Inflammatory macrophage (primary cell): Measurements from ENCODE around the gene TTLL3.
"Not testable (repeated sequence)": the region's sequence is repeated elsewhere in the genome, so short reads cannot be mapped to it uniquely, and the experiment has no call there.

Experiments
- DNase-seq, 2 donors: peaks; one replicate each; pipeline ENCODE4 v3.0.0-alpha.2; 2020 to 2022
- total RNA-seq, 18 experiments: gene quantifications; one replicate each; lab custom pipeline; 2026; ENCODE audit warnings: mixed read lengths in 6 of 18, inconsistent platforms in 2 of 18; lab: John Stamatoyannopoulos, UW

TTLL3 gene, protein sequence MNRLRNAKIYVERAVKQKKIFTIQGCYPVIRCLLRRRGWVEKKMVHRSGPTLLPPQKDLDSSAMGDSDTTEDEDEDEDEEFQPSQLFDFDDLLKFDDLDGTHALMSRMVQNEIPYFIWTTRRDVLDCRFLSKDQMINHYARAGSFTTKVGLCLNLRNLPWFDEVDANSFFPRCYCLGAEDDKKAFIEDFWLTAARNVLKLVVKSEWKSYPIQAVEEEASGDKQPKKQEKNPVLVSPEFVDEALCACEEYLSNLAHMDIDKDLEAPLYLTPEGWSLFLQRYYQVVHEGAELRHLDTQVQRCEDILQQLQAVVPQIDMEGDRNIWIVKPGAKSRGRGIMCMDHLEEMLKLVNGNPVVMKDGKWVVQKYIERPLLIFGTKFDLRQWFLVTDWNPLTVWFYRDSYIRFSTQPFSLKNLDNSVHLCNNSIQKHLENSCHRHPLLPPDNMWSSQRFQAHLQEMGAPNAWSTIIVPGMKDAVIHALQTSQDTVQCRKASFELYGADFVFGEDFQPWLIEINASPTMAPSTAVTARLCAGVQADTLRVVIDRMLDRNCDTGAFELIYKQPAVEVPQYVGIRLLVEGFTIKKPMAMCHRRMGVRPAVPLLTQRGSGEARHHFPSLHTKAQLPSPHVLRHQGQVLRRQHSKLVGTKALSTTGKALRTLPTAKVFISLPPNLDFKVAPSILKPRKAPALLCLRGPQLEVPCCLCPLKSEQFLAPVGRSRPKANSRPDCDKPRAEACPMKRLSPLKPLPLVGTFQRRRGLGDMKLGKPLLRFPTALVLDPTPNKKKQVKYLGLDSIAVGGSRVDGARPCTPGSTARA
- 4.6 to 28.2 (median 9.6) reads per million in 18 experiments for total RNA-seq

DNA sequence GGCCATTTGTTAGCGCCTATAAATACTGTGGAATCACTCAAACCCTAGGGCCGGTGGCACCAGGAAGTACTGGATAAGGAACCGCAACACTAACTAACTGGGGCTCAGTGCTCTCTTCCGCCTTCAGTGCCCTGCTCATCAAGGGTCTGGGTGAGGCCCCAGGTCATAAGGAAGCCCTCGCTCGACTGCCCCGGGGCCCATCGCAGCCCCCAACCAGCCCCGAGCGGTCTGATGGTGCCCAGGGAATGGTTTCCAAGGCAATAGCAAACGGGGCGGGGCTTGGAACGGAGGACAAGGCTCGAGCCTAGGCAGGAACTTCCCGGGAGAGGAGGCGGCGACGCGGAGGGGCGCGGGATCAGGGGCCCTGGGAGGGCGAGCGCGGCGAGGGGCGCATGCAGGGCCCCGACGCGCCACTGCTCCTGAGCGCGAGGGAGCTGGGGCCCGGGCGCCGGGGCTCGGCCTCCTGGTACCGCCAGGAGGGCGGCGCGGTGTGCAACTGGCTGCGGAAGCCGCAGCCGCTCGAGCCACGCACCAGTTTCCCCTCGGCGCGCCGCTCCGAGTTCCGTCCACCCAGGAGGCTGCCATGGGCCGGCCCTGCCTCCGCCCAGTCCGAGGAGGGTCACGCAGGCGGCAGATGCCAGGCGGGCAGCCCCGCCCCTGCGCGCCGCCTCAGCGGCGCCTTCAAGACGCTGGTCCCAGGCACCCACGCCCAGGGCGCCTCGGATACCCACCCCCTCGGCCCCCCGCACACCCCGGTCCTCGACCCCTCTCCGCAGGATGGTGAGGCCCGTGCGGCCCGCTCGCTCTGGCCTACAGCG is at the start of gene TTLL3:
TSS of gene TTLL3 (plus strand) at position 648 of the 818 bp plus-strand sequence. CDS start 400 bp downstream, outside the sequence.
- peak; percentile 63 to 73 for DNase-seq

DNA sequence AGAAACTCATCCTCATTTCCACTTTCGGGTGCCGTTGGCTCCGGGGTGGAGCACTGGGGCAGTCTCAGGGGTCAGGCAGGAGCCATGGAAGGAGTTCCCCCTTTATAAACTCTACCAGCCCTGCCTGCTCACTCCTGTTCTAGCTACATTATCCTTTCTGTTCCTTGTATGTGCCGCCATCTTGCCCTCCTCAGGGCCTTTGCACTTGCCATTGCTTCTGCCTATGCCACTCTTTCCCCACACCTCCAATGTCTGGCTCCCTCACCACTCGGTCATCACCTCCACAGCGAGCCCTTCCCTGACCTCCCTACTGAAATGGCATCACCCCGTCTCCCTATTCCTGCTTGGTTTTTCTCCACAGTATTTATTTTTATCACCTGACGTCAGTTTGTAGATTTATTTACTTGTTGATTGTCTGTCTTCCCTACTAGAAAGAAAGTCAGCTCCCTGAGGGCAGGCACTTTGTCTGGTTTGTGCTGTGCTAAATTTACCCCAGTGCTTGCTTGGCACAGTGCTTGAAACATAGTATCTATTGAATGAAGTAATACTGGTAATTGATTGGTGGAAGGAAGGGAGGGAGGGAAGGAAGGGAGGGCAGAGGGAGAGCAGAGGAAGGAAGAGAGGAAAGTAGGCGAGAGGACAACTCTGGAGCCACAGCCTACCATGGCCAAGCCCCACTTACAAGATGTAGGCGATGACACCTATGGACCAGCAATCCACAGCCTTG is 49.1 kb upstream of the TTLL3 start:
- DNase-seq, result no peak

DNA sequence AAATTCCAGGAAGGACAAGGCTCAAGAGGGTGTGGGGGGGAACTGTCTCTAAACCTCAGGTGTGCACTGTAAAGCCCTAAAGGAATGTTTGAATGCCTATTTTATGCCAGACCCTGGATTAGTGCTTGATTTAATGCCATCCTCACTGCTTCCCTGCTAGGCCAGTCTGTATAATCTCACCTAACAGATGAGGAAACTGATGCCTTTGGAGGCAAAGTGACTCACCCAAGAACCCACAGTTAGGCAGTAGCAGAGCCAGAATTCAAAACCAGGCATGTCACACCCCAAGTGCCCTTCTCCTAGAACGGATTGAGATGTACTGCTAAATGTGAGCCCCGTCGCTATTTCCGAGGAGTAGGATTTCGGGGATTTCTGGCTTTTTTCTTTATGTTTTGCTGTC is 48.1 kb upstream of the TTLL3 start:
- DNase-seq, result no peak

DNA sequence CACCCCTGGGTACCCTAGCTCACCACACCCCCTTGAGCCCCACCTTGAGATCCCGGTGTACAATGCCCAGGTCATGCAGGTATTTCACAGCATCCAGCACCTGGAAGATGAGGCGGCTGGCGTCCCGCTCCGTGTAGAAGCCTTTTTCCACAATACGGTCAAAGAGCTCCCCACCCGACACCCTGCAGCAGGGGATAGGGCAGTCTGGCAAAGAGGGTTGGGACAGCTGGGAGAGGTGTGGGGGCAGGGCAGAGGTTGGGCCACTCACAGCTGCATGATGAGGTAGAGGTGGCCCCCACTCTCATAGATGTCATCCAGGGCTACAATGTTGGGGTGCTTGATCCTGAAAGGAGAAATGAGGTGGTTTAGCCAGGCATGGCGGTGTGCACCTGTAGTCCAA is 47.2 kb upstream of the TTLL3 start:
- DNase-seq, result no peak

DNA sequence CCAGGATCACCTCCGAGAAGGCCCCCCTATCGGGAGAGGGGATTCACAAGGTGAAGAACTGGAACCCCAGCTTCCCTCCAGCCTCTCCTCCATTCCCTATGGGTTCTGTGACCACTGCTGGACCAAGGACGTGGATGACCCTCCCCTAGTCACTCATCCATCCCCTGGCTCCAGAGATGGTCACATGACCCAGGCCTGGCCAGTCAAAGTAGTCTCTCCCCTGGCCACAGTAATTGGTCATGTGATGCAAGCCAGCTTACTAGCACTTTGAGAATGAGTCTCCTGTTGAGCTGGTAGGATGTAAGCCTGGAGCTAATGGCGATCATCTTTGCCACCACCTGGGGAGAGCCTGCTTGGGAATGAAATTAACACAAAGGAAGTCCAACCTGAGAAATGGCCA is 44.2 kb upstream of the TTLL3 start:
- DNase-seq, result no peak

DNA sequence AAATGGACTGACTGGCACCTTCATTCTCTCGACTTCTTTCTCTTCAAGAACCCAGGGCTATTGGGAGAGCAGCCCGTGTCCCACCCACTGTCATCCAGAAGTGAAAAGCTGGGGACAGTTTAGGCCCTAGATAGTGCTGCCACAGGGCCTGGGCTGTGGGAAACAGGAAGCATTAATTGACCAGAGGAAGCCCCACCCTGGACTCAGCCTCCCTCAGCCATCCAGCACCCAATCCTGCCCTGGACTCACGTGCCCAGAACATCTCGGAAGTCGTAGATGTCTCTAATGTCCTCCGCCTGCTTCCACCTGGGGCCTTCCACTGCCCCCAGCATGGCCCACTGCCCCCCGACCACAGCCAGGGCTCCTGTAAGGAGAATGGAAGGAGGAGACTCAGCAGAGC is 42.6 kb upstream of the TTLL3 start:
- DNase-seq, result peak; percentile 70 to 73

DNA sequence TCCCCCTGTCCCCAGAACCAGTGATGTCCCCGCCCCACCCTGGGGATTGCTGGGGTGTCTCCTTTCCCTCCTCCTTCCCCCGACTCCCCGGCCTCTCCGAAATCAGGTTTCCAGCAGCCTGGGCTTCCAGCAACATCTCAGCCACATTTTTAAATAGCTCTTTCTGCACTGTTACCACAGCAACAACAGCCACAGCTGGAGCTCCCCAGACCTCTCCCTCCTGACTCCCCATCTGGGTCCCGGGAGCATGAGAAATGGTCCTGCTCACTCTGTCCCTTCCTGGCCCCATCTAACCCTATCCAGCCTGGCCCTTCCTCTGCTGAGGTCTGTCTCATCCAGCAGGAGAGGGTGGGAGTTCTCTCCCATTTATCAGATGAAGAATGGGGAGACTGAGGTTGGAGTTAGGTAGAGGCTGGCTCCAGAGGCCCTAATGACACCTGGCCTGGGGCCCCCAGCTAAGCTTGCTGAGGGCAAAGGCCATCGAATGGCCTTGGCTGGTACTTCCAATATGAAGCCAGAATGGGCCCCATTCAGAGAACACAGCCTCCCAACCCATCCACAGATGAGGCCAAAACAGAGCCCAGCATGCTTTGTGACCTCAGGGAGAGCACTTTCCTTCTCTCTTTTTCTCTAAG is 41.8 kb upstream of the TTLL3 start:
- no peak for DNase-seq

DNA sequence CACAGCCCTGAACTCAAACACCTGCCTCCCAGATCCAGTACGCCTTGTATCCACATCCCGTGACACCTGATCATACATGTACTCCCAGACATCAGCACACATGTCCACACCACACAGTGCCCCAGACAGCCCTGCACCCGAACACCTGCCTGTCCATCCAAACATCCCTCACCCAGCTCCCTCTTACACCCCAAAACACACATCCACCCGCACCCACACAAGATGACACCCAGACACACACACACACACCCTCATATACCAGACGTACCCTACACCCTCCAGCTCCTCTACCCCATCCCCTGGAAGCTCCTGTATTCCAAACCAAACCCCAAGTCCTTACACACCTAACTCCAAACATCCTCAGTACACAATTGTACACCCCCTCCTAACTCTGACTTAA is 41.0 kb upstream of the TTLL3 start:
- no peak for DNase-seq

DNA sequence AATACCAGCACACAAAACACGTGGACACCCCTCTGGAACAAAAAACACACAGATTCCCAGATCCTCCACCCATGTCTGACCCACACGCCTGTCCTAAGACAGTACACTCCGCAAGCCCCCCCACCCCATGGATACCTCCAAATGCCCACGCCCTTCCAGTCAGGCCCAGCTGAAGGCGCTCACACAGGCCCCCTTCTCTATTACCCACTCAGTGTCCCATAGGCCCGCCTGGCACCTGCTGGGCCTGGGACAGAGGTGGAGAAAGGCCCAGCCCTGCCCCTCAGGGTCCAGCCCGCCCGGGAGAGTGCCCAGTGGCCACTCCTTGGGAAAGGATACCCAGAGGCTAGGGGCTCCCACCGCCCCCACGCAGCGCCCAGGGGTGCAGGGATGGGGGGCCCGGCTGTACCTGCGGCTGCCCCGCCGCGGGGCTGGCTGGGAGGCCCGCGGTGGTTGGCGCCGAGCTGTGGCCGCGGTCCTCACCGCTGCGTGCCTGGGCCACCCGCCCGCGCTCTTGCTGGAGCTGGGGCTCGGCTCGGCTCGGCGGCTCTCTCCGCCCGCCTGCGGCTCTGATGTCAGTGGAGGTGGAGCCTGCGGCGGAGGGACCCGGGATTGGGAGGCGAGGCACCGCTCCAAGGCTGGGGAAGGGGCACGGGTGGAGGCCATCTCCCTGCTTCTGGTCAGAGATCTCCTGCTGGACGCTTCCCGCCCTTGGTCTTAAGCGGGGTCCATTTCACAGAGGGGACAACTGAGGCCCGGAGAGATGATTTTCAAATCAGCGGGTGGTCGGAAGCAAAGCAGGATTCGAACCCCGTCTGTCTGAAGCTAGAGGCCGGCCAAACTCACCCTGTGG is 40.4 kb upstream of the TTLL3 start, which contains the start of gene CAMK1:
TSS of gene CAMK1 (minus strand) at position 522 of the 850 bp plus-strand sequence. CDS start 2,198 bp downstream, outside the sequence.
- DNase-seq, result peak; percentile 62 to 85

DNA sequence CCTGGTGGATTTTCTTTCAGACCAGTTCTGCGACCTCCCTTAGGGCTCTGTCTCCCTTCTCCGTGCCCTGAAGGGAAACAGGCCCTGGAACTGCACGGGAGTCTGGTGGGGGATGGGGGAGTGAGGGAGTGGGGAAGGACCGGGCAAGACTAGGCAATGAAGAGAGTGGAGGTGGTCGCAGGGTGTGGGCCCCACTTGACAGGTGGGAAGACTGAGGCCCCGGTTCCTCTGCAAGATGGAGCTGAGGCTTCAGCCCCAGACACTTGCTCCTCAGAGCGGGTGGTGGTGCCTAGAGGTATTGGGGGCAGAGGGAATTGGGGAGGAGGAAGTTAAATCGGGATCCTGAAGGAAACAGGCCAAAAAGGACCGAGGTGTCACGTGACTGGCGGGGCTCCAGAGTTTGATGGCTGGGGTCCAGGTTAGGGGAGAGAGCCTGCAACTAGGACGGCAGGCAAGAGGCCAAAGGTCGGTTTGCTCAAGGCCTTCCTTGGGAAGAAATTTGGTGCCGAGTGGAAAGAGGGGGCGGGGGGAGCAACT is 39.7 kb upstream of the TTLL3 start:
- DNase-seq, result peak; percentile 8 to 27

DNA sequence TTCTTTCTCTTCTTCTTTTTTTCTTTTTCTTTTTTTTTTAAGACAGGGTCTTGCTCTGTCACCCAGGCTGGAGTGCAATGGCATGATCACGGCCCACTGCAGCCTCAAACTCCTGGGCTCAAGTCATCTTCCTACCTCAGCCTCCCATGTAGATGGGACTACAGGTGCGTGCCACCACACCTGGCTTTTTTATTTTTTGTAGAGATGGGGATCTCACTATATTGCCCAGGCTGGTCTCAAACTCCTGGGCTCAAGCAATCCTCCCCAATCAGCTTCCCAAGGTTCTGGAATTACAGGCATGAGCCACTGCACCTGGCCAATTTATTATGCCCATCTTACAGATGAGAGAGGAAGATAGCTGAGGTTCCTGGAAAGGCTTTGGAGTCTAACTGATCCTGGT is 39.1 kb upstream of the TTLL3 start:
- not testable (repeated sequence) for DNase-seq

DNA sequence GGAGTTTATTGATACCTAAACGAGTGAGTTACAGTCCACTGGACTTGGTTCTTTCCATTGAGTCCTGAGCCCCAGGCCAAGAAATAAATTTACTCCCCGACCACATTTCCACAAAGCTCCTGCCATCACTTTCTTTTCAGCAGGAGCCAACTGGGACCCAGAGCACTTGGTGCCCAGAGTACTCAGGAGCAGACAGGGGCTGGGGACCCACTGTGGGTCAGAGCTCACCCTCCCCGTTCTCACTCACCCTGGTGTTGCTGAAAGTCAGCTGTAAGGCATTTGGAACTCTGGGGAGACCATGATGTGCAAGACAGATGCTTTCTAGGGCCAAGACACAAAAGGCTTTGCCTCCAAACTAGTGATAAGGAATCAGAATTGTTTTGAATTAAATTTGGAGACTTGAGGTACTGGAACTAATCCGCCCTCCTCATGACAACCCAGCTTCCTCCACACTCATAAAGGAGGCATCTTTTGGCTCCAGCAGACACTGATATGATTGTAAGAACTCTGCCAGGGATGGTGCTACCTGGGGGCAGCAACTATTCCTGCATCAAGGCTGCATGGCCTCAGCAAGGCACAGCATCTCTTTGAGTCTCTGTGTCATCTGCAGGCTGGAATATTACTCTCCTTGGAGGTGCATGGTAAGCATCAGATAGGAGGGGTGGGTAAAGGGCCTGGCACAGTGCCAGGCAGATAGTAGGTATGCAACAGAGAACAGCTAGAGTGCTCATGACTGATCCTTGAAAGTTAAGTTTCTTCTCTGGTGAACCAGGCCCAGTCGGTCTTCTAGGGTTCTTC is 33.0 kb upstream of the TTLL3 start:
- no peak for DNase-seq

DNA sequence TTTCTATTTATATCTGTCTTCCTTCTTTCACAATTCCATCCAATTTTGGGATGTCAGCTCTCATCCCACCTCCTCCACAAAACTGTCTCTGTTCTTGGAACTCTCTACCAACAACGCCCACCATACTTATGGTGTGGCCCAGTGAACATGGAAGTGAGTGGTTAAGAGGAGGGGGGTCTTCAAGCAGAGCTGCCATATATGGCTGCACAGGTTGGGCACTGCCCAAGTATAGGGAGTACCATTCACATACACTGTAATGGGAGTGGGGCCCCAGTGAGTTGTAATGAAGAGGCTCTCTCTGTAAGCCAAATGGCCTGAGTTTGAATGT is 32.4 kb upstream of the TTLL3 start:
- peak; percentile 78 to 84 for DNase-seq

DNA sequence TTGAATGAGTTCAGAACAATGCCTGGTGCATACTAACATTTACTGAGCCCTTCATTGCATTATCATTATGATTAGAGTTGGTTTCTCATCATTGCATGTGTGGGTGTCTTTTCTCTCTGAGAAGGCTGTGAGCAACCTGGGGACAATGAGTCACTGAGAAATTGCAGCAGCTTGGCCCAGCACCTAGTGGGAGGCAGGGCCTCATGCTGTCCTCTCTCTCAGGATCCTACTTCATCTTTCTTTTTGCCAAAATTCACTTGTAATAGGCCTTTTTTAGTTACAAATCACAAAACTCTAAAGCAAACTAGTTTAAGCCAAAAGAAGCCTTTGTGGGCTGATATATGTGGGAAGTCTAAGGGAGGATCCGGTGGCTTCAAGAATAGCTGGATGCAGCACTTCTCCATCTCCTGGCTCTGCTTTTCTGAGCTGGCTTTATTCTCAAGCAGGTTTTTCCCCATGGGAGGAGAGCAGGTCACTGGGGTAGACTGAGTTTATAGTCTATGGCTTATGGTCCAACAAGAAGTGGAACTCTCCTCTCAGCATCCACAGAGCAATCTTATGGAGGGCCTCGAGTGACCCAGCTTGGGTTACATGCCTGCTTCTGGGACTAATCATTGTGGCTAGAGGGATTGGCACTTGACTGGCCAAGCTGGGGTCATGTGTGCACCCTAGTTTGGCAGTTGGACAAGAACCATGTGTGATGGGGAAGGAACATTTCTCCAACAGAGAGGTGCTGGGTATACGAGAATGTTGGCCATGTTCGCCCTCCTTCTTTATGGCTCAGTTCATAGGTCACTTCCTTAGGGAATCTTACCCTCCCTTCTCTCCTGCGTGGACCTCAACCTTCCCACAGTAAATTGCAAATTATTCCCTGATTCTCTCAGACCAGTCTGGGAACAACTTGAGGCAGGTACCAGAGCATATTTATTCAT is 31.7 kb upstream of the TTLL3 start:
- peak; percentile 85 to 95 for DNase-seq

DNA sequence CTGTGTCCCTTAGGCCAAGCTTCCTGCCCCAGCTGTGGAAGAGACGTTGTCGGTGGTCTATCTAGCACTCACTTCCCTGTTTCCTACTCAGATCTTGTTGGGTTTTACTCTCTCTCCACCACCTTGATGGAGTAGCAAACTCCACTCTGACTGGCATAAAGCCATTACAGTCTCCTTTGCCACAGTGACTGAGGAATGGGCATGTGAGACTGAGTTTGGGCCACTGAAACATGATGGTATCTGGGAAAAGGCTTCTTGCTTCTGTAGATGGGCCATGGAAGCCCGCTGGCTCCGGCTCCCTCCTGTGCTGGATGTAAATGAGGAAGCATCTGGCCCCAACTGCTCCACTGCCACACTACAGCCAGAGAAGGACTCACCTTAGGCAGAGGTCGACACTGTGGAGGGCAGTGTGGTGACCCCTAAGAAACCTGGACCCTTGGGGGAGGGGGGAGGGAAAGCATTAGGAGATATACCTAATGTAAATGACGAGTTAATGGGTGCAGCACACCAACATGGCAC is 30.9 kb upstream of the TTLL3 start:
- peak in 1 of 2 donors; percentile 41 for DNase-seq

DNA sequence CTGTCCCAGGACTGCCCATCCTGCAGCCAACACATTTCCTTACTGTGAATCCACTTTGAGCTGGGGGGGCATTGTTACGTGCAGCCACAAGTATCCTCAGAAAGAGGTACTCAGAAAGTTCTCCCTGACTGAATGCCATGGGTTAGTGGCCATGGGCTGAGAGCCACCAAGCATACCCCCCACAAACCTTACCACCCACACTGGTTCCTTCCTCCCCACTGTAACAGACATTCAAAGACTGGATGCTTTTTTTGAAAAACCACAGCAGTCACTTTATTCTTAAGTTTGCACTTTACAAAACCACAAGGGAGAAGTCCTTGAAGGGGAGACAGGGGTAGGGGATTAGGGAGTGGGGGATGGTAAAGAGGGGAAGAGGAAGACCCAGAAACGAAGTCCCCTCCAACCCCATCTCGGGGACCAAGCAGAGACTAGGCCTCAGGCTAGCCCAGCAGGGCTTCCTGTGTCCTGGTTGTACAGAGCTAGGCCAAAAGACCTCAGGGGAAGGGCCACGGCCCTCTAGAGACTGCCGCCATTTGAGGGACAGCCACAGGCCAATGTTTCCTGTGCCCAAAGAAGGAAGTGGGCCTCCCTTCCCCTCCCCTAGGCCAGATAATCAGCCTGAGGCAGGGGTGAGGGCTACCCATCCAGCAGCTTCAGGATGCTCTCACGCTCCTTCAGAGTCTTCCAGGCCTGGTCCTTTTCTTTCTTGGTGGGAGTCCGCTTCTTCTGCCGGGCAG is 30.2 kb upstream of the TTLL3 start:
- peak; percentile 80 to 87 for DNase-seq

DNA sequence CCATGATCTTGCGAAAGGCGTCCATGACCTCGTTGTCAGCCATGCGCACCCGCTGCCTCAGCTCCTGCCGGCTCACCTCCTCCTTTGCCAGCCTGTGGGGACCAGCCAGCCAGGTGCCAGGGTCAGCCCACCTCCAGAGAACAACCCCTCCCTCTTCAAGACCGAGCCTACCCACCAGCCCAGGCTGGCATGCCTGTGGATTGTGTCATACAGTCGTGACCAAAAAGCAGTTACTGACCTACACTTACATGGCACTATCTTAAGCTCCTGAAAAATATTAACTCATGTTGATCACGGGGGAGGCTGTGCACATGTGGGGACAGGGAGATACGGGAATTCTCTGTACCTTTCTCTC is 29.6 kb upstream of the TTLL3 start:
- DNase-seq, result peak; percentile 14 to 63
